ENCODE results near the gene DLGAP1.

DNA sequence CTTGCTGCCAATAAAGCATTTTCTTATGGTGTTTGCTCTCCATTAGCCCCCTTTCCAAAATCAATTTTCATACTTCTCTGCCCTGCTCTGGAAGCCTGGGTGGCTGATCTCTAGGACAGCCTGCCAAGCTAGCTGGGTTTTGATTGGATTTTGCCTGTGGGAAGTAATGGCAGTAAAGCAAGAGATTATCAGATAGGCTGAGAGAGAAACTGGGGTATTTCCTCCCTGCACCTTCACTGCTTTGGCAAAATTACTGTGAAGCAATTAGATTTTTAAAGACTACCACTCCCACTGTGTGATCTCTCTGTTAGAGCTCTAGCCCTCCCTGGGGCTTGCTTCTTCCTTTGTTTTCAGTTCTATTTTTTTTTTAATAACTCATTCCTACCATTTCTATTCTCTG is 223.8 kb downstream of the DLGAP1 start:
- TF ChIP-seq, protein P1, sequence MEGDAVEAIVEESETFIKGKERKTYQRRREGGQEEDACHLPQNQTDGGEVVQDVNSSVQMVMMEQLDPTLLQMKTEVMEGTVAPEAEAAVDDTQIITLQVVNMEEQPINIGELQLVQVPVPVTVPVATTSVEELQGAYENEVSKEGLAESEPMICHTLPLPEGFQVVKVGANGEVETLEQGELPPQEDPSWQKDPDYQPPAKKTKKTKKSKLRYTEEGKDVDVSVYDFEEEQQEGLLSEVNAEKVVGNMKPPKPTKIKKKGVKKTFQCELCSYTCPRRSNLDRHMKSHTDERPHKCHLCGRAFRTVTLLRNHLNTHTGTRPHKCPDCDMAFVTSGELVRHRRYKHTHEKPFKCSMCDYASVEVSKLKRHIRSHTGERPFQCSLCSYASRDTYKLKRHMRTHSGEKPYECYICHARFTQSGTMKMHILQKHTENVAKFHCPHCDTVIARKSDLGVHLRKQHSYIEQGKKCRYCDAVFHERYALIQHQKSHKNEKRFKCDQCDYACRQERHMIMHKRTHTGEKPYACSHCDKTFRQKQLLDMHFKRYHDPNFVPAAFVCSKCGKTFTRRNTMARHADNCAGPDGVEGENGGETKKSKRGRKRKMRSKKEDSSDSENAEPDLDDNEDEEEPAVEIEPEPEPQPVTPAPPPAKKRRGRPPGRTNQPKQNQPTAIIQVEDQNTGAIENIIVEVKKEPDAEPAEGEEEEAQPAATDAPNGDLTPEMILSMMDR (IDR thresholded peaks at IDR 0.05; ENCODE audit: insufficient read depth, low read length, poor library complexity, severe bottlenecking) = no peak
- TF ChIP-seq EZH2phosphoT487 (conservative IDR thresholded peaks at IDR 0.05; ENCODE audit: low read length) = no peak
